Epithelial cell of umbilical artery (primary cell): Measurements from ENCODE around the gene CCDC154. TPM values are rescaled to one million over a fixed set of nuclear protein-coding genes. Genes with fewer than 3 reads are reported as not detected.

Source experiments
- total RNA-seq: library from RNA; depleted of rRNA; stranded (reverse); fragments of >200 nt; gene quantifications from 2 replicates; pipeline ENCODE4 v1.2.3, GENCODE V29; 2014

Gene CCDC154
- under 0.01 and 0.15 TPM in 2 replicates for total RNA-seq

GRCh38 chr16:1443980-1444729, at the start of gene CCDC154:
Gene CCDC154 (minus strand): TSS chr16:1444556. CDS start chr16:1444322, 234 bp downstream.

GRCh38 chr16:1492923-1493745, 48.8 kb upstream of the CCDC154 start, which contains the start of gene TELO2:
Gene TELO2 (plus strand): TSS chr16:1493360. CDS start chr16:1494282, 922 bp downstream.

GRCh38 chr16:1488619-1489018, 44.3 kb upstream of the CCDC154 start, which contains the start of gene PTX4:
Gene PTX4 (minus strand): TSS chr16:1488944. CDS start chr16:1488909, 35 bp downstream.

GRCh38 chr16:1474796-1475551, 30.6 kb upstream of the CCDC154 start, which contains the start of gene CLCN7:
Gene CLCN7 (minus strand): TSS chr16:1475028. CDS start chr16:1474974, 54 bp downstream.

GRCh38 chr16:1430759-1431496, 13.4 kb downstream of the CCDC154 start, which contains the start of gene PERCC1:
Gene PERCC1 (plus strand): TSS chr16:1431078. CDS start chr16:1432594, 1,516 bp downstream.

GRCh38 chr16:1414532-1415260, 29.7 kb downstream of the CCDC154 start, which contains the start of gene UNKL:
Gene UNKL (minus strand): TSS chr16:1414704. CDS start chr16:1414691, 13 bp downstream.

Other genes starting within 250 kb of the CCDC154 start
- gene TPSG1, start 219.3 kb downstream of the CCDC154 start, total RNA-seq = not detected in 2 replicates
- not detected in 2 replicates for gene TPSB2, start 214.4 kb downstream of the CCDC154 start, total RNA-seq
- not detected in 2 replicates for gene TPSAB1, start 203.9 kb downstream of the CCDC154 start, total RNA-seq
- gene TPSD1, start 188.5 kb downstream of the CCDC154 start, total RNA-seq = not detected in 2 replicates
- gene UBE2I, start 134.9 kb downstream of the CCDC154 start, total RNA-seq = 51.2 and 57.8 TPM in 2 replicates
- 0.32 and 0.91 TPM in 2 replicates for gene BAIAP3, start 110.9 kb downstream of the CCDC154 start, total RNA-seq
- 91.3 and 120 TPM in 2 replicates for gene TSR3, start 92.7 kb downstream of the CCDC154 start, total RNA-seq
- 21.3 and 26.3 TPM in 2 replicates for gene GNPTG, start 92.6 kb downstream of the CCDC154 start, total RNA-seq
- 4.9 and 5.2 TPM in 2 replicates for gene UNKL, start 29.9 kb downstream of the CCDC154 start, total RNA-seq
- 23.4 and 24.7 TPM in 2 replicates for gene UQCC4, start 23.8 kb downstream of the CCDC154 start, total RNA-seq
- not detected in 2 replicates for gene PERCC1, start 13.5 kb downstream of the CCDC154 start, total RNA-seq
- 40.9 and 60.6 TPM in 2 replicates for gene CLCN7, start 30.5 kb upstream of the CCDC154 start, total RNA-seq
- not detected in 2 replicates for gene PTX4, start 44.4 kb upstream of the CCDC154 start, total RNA-seq
- 14.0 and 15.9 TPM in 2 replicates for gene TELO2, start 48.8 kb upstream of the CCDC154 start, total RNA-seq
- gene TMEM204, start 89.1 kb upstream of the CCDC154 start, total RNA-seq = 15.0 and 36.7 TPM in 2 replicates
- 21.4 and 26.3 TPM in 2 replicates for gene IFT140, start 167.5 kb upstream of the CCDC154 start, total RNA-seq
- gene CRAMP1, start 167.8 kb upstream of the CCDC154 start, total RNA-seq = 5.5 and 6.4 TPM in 2 replicates
- gene JPT2, start 233.7 kb upstream of the CCDC154 start, total RNA-seq = 52.0 and 75.0 TPM in 2 replicates